Brain pericyte (primary cell): Measurements from ENCODE around the gene ARHGAP1.
"Not testable (repeated sequence)": the region's sequence is repeated elsewhere in the genome, so short reads cannot be mapped to it uniquely, and the experiment has no call there.

ENCODE experiments used
- DNase-seq: peaks from one replicate; pipeline ENCODE4 v3.0.0-alpha.2; 2012; ENCODE audit warnings: low read depth, low spot score

ARHGAP1 gene

DNA sequence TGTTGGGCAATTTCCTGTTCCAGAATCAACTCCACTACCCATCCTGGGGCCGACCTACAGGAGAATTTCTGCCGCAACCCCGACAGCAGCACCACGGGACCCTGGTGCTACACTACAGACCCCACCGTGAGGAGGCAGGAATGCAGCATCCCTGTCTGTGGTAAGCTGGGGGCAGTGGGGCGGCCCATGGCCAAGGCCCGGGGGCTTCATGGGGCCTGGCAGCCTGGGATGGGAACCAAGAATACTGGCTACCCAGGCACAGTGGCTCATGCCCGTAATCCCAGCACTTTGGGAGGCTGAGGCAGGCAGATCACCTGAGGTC lies 22.9 kb upstream of the ARHGAP1 start:
- no peak for DNase-seq

DNA sequence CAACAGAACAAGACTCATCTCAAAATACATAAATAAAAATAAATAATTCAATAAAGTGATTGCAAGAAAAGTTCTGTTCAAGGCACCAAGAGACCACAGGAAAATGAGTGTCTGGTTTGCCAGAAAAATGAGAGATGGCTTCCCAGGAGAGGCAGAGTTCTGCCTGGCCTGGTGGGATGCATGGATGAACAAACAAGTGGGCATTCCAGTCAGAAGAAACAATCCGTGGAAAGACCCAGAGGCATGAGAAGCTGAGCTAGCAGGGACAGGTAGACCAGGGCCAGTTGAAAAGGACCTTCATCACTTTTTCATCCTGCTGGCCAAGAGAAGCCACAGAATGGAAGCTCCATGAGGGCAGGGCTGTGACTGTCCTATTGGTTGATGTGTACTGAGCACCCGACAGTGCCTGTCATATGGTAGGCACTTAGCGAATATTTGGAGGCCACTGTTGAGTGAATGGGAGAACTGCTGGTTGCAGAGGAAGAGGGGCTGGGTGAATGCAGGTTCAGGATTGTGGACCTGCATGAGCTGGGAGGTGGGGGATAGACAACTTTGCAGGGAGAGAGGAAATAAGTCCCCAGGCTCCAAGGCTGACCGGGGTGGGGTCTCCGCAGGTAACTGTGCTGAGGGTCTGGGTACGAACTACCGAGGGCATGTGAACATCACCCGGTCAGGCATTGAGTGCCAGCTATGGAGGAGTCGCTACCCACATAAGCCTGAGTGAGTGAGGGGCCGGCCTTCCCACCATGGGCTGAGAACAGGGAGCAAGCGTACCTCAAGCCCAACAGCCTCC lies 22.3 kb upstream of the ARHGAP1 start:
- no peak for DNase-seq

DNA sequence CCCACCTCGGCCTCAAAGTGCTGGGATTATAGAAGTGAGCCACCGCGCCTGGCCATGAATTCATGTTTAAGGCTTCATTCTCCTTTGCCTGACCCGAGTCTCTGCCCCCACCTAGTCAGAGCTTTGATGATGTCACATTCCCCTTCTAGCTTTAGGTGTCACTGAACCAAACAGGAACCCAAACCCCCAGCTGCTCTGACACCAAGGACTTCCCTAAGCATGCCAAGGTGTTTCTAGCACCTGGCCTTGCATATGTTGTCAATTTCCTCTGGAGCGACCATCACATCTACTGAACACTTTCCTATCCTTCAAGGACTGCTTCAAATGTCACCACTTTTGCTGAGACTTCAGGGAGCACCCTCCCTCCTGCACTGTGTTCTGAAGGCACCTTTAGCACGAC lies 20.9 kb upstream of the ARHGAP1 start:
- DNase-seq, result no peak

DNA sequence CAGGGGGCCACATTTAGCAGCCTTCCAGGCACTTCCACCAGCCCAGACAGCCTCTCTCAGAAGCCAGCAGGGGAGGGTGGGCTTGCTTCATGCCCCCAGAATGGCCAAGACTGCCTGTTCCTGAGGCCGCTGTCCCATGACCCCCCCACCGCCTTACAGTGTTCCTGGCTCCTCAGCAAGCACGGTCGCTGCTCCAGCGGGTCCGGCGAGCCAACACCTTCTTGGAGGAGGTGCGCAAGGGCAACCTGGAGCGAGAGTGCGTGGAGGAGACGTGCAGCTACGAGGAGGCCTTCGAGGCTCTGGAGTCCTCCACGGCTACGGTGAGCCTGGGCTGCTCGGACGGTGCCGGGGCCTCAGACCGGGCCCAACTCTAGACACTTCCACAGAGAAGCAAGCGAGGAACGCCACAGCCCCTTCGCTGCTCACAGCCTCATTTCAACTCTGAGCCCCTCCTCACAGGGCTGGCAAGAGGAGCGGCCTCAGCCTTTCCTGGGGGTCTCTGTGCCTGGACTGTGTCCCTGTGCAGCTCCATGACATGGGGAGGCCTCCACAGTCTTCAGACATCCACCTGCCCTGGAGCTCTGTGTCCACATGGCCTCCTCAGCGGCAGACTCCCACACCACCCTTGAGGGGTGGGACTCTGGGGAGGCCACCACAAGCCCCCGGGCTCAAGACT lies 19.3 kb upstream of the ARHGAP1 start:
- DNase-seq, result no peak

DNA sequence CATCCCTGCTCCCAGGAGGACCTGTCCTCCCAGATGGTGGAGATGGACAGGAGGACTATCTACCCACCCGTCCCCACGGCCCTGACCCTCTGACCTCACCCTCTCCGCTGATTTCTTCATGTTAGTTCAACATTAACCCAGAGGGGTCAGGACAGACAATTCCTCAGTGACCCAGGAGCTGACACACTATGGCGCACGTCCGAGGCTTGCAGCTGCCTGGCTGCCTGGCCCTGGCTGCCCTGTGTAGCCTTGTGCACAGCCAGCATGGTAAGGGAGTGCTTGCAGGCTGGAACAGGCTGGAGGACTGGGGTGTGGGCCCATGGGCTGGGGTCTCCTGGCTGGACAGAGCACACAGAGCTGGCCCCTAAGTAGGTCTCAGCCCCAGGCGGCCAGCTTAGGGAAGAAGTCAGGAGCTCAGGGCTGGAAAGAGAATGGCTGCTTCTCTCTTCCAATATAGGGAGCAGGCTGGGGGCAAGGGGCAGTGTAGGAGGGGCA lies 18.7 kb upstream of the ARHGAP1 start, which contains the start of gene F2:
Gene F2, plus strand, starts transcription at position 166 of the 495 bp plus-strand sequence. Its CDS starts 23 bp downstream, at position 189.
- no peak for DNase-seq

DNA sequence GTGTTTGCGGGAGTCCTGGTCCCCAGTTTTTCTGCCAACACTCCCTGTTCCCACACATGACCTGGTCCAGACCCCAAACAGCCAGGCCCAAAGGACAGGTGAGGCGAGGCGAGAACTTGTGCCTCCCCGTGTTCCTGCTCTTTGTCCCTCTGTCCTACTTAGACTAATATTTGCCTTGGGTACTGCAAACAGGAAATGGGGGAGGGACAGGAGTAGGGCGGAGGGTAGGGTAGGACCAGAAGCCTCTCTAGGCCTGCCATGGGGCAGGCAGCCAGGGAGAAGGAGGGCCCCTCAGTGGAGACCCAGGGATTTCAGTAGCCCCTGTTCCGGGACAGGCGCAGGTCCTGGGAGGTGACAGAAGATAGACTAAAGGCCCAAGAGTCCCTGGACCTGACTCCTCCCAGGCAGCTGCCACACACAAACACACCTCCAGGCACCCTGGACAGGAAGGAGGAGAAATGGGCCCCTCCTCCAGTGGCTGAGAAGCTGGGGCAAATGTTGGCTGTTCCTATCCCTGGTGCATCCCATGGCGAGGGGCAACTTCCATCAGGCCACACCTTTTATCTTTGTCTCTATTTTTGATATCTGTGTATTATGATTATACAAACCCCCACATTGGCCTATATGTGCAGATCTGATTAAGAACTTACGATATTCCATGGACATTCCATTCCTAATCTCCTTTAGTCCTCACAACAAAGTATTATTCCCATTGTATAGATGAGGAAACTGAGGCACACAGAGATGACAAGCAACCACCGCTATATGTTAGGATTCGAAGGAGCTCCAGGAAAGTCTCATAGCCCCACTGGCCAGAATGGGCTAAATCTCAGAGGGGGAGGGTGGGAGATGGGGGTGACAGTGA lies 18.0 kb upstream of the ARHGAP1 start:
- DNase-seq, result no peak

DNA sequence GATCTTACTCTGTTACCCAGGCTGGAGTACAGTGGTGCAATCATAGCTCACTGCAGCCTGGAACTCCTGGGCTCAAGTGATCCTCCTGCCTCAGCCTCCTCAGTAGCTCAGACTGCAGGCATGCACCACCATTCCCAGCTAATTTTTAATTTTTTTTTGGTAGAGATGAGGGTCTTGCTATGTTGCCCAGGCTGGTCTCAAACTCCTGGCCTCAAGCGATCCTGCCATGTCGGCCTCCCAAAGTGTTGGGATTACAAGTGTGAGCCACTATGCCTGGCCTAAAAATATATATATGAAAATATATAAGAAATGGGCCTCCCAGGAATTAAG lies 17.4 kb upstream of the ARHGAP1 start:
- DNase-seq, result not testable (repeated sequence)

DNA sequence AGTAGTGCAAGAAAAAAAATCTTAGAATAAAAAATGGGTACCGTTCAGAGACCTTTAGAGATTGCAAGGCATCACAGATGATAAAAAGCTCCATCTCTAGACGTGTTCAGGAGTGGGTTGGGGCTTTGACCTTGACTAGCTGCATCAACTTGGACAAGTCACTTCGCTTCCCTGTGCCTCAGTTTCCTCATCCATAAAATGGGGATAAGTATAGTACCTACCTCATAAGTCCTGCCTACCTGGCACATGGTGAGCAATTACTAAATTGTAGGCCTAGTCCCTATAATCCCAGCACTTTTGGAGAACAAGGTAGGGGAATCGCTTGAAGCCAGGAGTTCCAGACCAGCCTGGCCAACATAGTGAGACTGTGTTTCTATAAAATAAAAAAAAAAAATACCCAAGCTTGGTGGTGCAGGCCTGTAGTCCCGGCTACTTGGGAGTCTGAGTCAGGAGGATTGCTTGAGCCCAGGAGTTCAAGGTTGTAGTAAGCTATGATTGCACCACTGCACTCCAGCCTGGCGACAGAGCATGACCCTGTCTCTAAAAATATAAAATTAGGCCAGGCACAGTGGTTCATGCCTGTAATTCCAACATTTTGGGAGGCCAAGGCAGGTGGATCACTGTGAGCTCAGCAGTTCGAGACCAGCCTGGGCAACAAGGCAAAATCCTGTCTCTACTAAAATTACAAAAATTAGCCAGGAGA lies 12.6 kb upstream of the ARHGAP1 start:
- DNase-seq, result no peak

DNA sequence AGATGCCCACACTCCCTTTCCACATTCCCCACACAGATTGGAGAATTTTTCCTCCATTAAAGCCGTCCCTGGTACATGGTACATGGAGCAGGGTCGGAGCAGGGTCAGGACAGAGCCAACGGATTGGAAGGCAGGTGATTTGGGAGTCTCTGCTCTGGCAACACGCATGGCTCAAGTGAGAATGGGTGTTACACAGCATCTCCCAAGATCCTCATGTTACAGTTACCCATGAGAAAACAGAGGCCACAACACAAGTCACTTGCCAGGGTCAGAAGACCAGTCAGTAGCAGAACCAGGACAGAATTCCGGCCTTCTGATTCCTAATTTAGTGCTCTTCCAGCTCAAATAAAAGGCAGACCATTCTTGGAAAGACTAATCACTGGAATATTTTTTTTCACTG lies 10.9 kb upstream of the ARHGAP1 start:
- DNase-seq, result no peak

DNA sequence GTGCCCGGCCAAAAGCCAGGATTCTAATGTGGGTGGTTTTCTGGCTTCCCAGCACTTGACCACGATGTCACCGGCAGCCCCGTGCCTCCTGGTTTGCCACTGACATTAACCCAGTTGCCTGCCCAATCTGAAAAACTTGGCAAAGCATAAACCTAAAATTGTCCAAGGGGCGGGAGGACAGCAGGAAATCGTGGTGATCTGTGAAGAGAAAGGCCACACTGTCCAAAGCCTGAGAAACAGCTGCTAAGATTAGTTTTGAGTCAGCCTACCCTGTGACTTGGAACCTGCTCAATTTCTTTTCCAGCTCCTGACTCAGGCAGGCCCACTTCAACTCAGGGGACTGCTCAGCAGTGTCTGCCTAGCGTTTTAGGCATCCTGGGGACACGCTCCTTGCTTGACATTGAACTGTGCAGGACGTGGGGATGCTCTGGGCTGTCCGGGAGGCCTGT lies 10.4 kb upstream of the ARHGAP1 start:
- no peak for DNase-seq

DNA sequence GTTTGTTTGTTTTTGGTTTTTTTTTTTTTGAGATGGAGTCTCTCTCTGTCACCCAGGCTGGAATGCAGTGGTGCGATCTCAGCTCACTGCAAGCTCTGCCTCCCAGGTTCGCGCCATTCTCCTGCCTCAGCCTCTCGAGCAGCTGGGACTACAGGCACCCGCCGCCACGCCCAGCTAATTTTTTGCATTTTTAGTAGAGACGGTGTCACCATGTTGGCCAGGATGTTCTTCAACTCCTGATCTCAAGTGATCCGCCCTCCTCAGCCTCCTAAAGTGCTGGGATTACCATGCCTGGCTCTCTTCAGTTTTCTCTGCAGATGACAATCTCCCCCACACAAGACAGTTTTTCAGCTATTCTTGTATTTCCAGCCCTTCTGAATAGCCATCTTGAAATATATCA lies 8.9 kb upstream of the ARHGAP1 start:
- DNase-seq, result not testable (repeated sequence)

DNA sequence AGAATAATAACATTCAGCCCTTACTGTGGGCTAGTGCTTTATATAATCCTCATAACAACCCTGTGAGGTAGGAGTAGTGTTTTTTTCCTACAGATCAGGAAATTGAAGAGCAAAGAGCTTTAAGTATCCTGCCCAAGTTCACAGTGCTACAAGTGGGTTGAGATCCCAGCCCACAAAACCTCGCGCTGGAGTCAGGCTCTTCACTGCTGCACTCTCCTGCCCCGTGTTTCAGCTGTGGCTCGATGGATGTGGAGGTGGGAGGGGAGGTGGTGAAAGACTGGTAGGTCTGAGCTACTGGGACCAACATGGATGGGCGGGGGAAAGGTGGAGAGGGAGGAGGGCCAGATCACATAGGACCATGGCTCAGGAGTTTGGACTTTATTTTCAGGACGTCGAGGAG lies 6.5 kb upstream of the ARHGAP1 start:
- DNase-seq, result no peak

DNA sequence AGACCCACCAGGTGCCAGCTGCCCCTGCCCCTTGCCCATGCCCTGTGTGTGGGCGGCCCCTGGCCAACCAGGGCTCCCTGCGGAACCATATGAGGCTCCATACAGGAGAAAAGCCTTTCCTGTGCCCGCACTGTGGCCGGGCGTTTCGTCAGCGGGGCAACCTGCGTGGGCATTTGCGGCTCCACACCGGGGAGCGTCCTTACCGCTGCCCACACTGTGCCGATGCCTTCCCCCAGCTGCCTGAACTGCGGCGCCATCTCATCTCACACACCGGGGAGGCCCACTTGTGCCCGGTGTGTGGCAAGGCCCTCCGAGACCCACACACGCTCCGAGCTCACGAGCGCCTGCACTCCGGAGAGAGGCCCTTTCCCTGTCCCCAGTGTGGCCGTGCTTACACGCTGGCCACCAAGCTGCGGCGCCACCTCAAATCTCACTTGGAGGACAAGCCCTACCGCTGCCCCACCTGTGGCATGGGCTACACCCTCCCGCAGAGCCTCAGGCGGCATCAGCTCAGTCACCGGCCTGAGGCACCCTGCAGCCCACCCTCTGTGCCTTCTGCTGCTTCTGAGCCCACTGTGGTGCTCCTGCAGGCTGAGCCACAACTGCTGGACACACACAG lies 4.8 kb upstream of the ARHGAP1 start:
- no peak for DNase-seq

DNA sequence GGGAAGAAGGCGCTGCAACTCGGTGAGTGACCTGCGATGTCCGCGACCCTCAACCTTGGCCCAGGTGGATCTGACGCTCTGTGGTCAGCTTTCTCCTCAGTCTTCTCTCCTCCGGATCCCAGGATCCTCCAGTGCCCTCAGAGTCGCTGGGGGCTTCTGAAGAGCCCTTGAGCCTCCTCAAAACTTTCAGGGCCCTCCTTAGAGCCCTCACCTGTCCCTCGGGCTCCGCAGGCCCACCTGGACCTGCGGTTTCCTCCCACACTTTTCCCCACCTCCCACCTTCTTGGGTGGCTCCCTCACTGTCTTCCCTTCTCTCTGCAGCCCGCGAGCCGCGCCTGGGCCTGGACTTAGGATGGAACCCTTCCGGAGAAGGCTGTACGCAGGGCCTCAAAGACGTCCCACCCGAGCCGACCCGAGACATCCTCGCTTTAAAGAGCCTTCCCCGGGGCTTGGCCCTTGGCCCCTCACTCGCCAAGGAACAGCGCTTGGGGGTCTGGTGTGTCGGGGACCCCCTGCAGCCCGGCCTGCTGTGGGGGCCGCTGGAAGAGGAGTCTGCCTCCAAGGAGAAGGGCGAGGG lies 747 bp upstream of the ARHGAP1 start:
- DNase-seq, result no peak

DNA sequence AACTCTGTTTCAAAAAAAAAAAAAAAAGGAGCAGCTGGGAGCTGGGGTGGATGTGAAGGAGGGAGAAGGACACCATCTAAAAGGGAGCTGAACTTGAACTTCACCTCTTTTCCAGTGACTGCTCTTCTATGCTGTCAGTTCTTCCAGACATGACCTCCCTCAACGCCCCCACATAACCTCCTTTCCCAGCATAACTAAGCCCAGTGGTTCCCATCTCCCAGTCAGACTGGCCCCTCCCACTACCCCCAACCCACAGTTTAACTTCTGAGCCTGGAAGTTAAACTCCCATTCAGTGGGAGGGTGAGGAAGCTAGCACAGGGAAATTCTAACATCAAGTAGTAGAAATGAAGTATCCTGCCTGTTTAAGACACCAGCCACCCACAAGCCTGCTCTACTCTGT lies 1.8 kb downstream of the ARHGAP1 start:
- DNase-seq, result no peak

DNA sequence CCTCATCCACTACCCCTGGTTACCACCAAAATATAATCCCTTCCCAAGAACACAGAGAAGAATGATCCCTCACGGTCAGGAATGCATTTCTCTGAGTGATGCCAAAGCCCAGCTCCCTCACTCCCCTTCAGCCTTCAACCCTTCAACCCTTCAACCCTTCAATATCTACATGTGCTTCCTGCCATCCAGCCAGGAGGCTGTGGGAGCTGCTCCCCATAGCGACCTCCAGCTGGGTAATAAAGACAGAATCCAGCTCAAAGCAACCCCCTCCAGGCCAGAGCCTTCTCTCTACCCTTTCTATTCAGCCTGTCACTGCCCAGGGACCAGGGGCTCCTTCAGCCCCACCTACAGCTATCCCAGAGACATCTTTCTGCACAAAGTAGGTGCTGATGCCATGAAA lies 2.7 kb downstream of the ARHGAP1 start:
- DNase-seq, result no peak

DNA sequence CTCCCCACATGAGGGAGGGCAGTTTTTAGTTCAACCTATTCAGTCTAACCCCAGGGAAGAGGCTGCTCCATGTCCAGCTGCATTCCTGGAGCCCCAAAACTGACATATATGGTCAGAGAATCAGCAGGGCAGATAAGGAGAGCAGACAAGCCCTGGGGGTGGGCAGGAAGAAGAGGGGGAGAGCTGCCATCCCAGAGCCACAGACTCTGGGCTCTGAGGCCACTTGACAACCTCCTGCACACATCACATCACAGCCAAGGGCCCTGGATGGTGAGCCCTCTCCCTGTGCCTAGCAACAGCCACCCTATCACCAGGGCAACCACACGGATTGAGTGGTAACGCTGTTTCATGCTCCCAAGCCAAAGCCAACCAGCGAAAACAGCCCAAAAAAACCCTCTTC lies 3.1 kb downstream of the ARHGAP1 start:
- DNase-seq, result no peak

DNA sequence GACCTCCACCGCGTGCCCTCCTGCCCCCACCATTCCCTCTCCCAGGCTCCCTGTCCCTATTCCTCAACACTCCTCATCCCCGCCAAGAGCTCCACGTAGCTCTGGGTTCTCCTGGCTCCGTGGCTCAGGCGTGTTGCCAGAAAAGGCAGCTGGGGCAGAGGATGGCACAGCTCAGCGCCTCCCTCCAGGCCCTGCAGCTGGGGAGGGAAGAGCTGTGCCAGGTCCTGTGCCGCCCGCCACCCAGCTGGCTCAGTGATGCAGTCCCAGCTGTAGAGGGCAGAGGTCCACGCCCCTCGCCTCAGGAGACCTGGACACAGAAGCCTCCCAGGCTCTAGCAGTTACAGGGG lies 4.2 kb downstream of the ARHGAP1 start:
- DNase-seq, result no peak

DNA sequence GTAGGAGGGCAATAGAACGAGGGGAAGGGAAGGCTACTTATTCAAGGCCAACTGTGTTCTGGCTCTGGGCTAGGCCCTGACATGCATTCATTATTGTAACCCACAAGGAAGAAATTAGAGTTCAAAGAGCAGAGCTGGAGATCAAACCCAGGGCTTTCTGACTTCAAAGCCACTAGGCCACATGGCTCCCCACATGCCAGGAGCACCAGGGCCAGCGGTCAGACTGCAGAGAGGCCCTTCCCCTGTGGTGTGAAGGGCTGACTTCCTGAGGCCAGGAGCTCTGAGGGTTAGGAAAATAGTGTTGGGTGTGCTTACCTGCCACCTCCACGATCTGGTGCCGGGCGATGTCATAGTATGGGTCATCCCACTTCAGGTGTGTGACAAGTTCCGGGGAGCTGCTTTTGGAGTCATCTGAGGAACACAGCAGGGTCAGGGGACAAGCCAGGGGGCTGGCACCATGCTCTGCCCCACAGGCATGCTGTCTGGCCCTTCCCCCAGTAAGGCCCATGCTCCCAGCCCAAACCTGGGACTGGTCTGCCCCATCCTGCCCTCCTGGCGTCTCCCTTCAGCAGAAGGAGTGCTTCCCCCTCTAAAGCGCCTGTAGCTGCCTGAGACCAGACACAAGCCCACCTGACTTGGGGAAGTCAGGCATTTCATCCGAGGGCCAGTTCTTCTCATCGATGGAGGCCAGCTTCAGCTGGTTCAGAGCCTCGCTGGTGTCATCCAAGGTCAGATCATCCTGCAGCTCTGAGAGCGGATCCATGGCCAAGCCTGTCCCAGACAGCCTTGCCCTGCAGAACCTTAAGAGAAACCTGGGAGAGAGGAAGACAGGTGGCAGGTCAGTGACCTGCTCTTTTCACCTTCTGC lies 4.8 kb downstream of the ARHGAP1 start:
- DNase-seq, result no peak

DNA sequence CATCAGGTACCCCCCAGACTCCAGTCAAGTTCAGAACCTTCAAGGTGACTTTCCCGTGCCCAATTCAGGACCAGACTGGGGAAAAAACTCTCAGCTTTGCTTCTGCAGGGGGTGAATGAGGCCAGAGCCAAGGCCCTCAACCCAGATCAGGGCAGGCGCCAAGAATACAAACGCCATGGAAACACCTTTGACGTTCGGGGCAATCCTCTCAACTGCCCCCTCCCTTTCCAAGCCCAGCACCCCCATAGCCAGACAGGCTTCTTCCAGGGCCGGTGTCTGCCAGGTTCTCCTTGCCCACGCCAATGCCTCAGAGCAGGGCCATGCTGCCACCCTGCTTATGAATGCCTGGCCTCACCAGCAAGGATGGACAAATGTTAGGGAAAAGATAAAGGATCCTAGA lies 5.8 kb downstream of the ARHGAP1 start:
- no peak for DNase-seq
